Measurements from ENCODE around the gene ARHGAP26.

ARHGAP26 gene

GRCh38 chr5:142918959-142919635 lies 148.9 kb downstream of the ARHGAP26 start:
- Histone ChIP-seq H3K27me3 (no peaks in the 10 kb centered on the region), H3K4me1 (no peaks in the 10 kb centered on the region), H3K27ac (no peak overlapping the region), H3K4me3 (no peak overlapping the region), H3K36me3 (peaks cover 0 to 33% (median 4%) of the 10 kb centered on the region in 3 donors), H3K9me3 (no peaks in the 10 kb centered on the region)
- DNase-seq: no peak
- intact Hi-C loops (cut with DNase I; ENCODE audit: low total_unique reads): no loop called here
- TF ChIP-seq CTCF (IDR thresholded peaks at IDR 0.05): no peak

DNA sequence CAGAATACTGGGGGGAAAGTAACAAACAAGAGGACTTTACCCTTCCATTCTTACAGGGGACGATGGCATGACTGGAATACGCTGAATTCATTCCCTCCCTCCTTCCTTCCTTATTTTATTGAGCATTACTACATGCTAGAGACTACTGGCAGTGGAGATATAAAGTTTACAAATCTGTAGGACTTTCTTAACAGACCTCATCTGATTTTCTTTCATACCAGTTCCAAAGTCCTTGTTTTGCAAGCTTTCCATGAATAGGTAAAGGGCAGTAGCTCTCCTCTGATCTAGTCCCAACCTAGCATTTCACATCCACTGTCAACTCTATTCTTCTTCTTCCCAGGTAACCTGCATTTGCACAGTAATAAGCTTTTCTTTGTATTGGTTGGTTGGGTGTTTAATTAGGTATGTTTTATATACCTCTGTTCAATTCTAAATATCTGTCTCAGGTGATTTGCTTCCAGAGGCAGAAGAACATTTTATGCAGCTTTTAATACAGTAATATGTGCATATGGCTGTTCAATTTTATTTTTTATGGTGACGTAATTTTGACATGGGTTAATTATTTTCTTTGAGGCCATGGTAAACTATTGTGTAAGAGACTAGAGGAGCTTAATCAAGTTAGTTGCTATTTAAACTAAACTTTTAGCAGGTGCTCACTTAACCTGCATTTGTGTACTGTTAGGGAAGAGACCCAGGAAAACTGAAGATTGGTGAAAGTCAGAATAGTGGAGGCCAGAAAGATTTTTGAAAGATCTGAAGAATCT lies 150.9 kb downstream of the ARHGAP26 start:
- no peak for DNase-seq
- Histone ChIP-seq H3K27ac (no peak overlapping the region), H3K9me3 (no peaks in the 10 kb centered on the region), H3K36me3 (peaks cover 0 to 19% (median 0%) of the 10 kb centered on the region in 3 donors), H3K4me3 (no peak overlapping the region), H3K4me1 (peaks cover 0 to 8% (median 4%) of the 10 kb centered on the region in 4 donors), H3K27me3 (no peaks in the 10 kb centered on the region)
- intact Hi-C loops (cut with DNase I; ENCODE audit: low total_unique reads): loop anchor here (5.0 kb wide), 2 partner anchors 481 to 906 kb away; partner anchors contain the start of gene NR3C1
- no peak for TF ChIP-seq CTCF (IDR thresholded peaks at IDR 0.05)

DNA sequence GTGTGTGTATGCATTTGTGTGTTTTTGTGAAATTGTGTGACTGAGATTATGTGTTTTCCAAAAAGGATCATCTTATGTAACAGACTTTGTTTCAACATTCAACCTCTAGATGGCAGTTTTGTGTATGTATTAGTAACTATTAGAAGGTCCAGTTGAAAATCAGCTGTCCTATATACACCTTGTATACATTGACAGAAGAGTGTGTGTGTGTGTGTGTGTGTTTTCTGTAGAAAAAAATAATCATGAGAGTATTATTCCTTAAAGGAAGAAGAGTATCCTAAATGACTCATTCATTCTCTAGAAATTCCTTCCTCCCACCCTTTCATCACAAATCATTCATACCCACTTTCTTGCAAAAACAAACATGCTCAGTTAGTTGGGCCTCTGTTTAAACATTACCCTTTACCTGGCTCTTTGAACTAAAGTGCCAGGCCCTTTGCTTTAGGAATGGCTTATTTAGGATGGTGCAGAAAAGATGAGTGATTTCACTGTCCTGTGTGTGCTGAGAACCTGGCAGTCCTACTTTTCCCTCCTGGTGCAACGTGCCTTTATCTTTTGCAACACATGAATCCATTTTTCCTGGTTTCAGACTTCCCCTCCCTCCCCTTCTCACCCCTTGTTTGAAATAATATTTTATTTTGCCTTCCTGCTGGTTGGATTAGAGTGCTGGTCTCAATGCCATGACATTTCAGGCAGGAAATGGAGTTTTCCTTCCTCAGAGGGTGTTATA lies 152.2 kb downstream of the ARHGAP26 start:
- H3K36me3 ChIP-seq: peaks cover 0 to 9% (median 0%) of the 10 kb centered on the region in 3 donors
- no peak overlapping the region for H3K4me3 ChIP-seq
- intact Hi-C loops (cut with DNase I; ENCODE audit: low total_unique reads): loop anchor here (5.0 kb wide), 2 partner anchors 480 to 905 kb away; partner anchors contain the start of gene NR3C1
- DNase-seq: no peak
- H3K9me3 ChIP-seq: no peaks in the 10 kb centered on the region
- TF ChIP-seq CTCF (IDR thresholded peaks at IDR 0.05): peak; percentile 42 to 66
- no peaks in the 10 kb centered on the region for H3K27me3 ChIP-seq
- H3K4me1 ChIP-seq: peaks cover 0 to 12% (median 5%) of the 10 kb centered on the region in 4 donors
- no peak overlapping the region for H3K27ac ChIP-seq

GRCh38 chr5:142924135-142924883 lies 154.1 kb downstream of the ARHGAP26 start:
- DNase-seq: no peak
- H3K36me3 ChIP-seq: peaks cover 0 to 4% (median 0%) of the 10 kb centered on the region in 3 donors
- H3K9me3 ChIP-seq: no peaks in the 10 kb centered on the region
- intact Hi-C loops (cut with DNase I; ENCODE audit: low total_unique reads): loop anchor here (5.0 kb wide), 2 partner anchors 478 to 903 kb away; partner anchors contain the start of gene NR3C1
- H3K27me3 ChIP-seq: no peaks in the 10 kb centered on the region
- H3K4me3 ChIP-seq: no peak overlapping the region
- TF ChIP-seq CTCF (IDR thresholded peaks at IDR 0.05): no peak
- no peak overlapping the region for H3K27ac ChIP-seq
- H3K4me1 ChIP-seq: peaks cover 0 to 12% (median 5%) of the 10 kb centered on the region in 4 donors

GRCh38 chr5:142925795-142926194 lies 155.6 kb downstream of the ARHGAP26 start:
- no peaks in the 10 kb centered on the region for H3K36me3 ChIP-seq
- TF ChIP-seq CTCF (IDR thresholded peaks at IDR 0.05): no peak
- no peak for DNase-seq
- H3K27me3 ChIP-seq: no peaks in the 10 kb centered on the region
- H3K4me1 ChIP-seq: peaks cover 0 to 12% (median 5%) of the 10 kb centered on the region in 4 donors
- peak overlapping the region; percentile 23 to 36 for H3K27ac ChIP-seq
- no peaks in the 10 kb centered on the region for H3K9me3 ChIP-seq
- no peak overlapping the region for H3K4me3 ChIP-seq
- intact Hi-C loops (cut with DNase I; ENCODE audit: low total_unique reads): no loop called here
